B cell (primary cell): ENCODE data around the gene RPS6KL1. TPM values are rescaled to one million over a fixed set of nuclear protein-coding genes. Genes with fewer than 3 reads are reported as not detected.

Experiments used
- ATAC-seq: fragments of 200-7000 bp; cut with Tn5 transposase; one replicate; pipeline ENCODE4 v1.10.0; 2021; ENCODE audit warnings: low read depth, mild to moderate bottlenecking, moderate number of reproducible peaks, moderate library complexity
- CTCF ChIA-PET: fragments of 350-600 bp; sonication (Branson Sonifier 250); formaldehyde crosslinking; loops from one replicate; lab custom pipeline; 2021; ENCODE audit warnings: antibody characterized with exemption, inconsistent platforms; lab: Charles Lee
- POLR2A ChIA-PET: fragments of 350-600 bp; sonication (Branson Sonifier 250); formaldehyde crosslinking; loops from one replicate; lab custom pipeline; 2021; ENCODE audit warnings: antibody characterized with exemption; lab: Charles Lee
- DNase-seq: peaks from one replicate; pipeline ENCODE4 v3.0.0; 2013
- H2AFZ ChIP-seq: 2 replicates; pipeline ENCODE4 v1.6.1; 2012; ENCODE audit warnings: mild to moderate bottlenecking, low read depth, low read length; ENCODE audit not compliant: insufficient read depth, poor library complexity, severe bottlenecking
- H3K27ac ChIP-seq, 2 donors: 1 replicate in 1 of 2; 2 replicates in 1 of 2; pipeline ENCODE4 v1.5.1; 2012 to 2013; ENCODE audit warnings: low read length in 2 of 2, mild to moderate bottlenecking in 2 of 2, moderate library complexity in 1 of 2
- H3K27me3 ChIP-seq, 4 experiments: fragments of 200-600 bp in 1 of 4; sonication (generic) in 1 of 4; replicated peaks in 1 of 4; 1 replicate in 2 of 4; 2 replicates in 2 of 4; pipeline versions ENCODE4 v1.6.1 to v1.7.0; 2013 to 2016; ENCODE audit warnings: low read length in 3 of 4, mild to moderate bottlenecking in 2 of 4, mixed read lengths in 1 of 4, moderate library complexity in 1 of 4; ENCODE audit not compliant: insufficient read depth in 4 of 4, control insufficient read depth in 3 of 4; ENCODE audit errors: control extremely low read depth in 1 of 4
- H3K36me3 ChIP-seq, 2 experiments: replicated peaks in 1 of 2; 1 replicate in 1 of 2; 2 replicates in 1 of 2; pipeline versions ENCODE4 v1.6.1 to v1.7.1; 2013; ENCODE audit warnings: low read length in 1 of 2; ENCODE audit not compliant: insufficient read depth in 2 of 2, control insufficient read depth in 1 of 2; ENCODE audit errors: control extremely low read depth in 1 of 2, extremely low read depth in 1 of 2
- H3K4me1 ChIP-seq, 2 donors: fragments of 200-600 bp in 1 of 2; sonication (generic) in 1 of 2; 1 replicate in 1 of 2; 2 replicates in 1 of 2; pipeline versions ENCODE4 v1.5.1 to v1.6.1; 2013 to 2017; ENCODE audit warnings: low read length in 2 of 2; ENCODE audit not compliant: control insufficient read depth in 2 of 2, insufficient read depth in 2 of 2
- H3K4me2 ChIP-seq: replicated peaks from 2 replicates; pipeline ENCODE3; 2012; ENCODE audit warnings: mild to moderate bottlenecking, low read depth, low read length; ENCODE audit not compliant: poor library complexity, severe bottlenecking
- H3K4me3 ChIP-seq, 5 experiments: fragments of 200-600 bp in 1 of 5; sonication (generic) in 1 of 5; 1 replicate in 3 of 5; 2 replicates in 2 of 5; pipeline versions ENCODE4 v1.5.1 to v1.7.0; 2011 to 2016; ENCODE audit warnings: low read length in 4 of 5, mild to moderate bottlenecking in 4 of 5, low read depth in 2 of 5, control low read depth in 1 of 5, moderate library complexity in 1 of 5; ENCODE audit not compliant: insufficient read depth in 1 of 5; ENCODE audit errors: control extremely low read depth in 1 of 5, extremely low read depth in 1 of 5
- H3K79me2 ChIP-seq: fragments of 200-600 bp; sonication (generic); one replicate; pipeline ENCODE4 v1.6.0; 2016; ENCODE audit warnings: low read length; ENCODE audit not compliant: control insufficient read depth, insufficient read depth
- H3K9ac ChIP-seq: fragments of 200-600 bp; sonication (generic); 2 replicates; pipeline ENCODE4 v1.6.1; 2017; ENCODE audit warnings: mild to moderate bottlenecking, low read length, moderate library complexity
- H3K9me3 ChIP-seq, 3 donors: one replicate each; pipeline versions ENCODE4 v1.6.1 to v1.7.1; 2013; ENCODE audit warnings: low read length in 2 of 3; ENCODE audit not compliant: control insufficient read depth in 2 of 3, insufficient read depth in 1 of 3; ENCODE audit errors: control extremely low read depth in 1 of 3
- H4K20me1 ChIP-seq: 2 replicates; pipeline ENCODE4 v1.6.0; 2012; ENCODE audit warnings: mild to moderate bottlenecking, low read length; ENCODE audit not compliant: insufficient read depth, control insufficient read depth, poor library complexity, severe bottlenecking
- H3K27ac Mint-ChIP-seq: one replicate; pipeline ENCODE4 v1.8.0; 2021; ENCODE audit warnings: mixed read lengths
- H3K27me3 Mint-ChIP-seq: one replicate; pipeline ENCODE4 v1.8.0; 2021; ENCODE audit warnings: mixed read lengths
- H3K4me1 Mint-ChIP-seq: one replicate; pipeline ENCODE4 v1.8.0; 2021; ENCODE audit warnings: mixed read lengths
- H3K4me3 Mint-ChIP-seq: one replicate; pipeline ENCODE4 v1.8.0; 2021; ENCODE audit warnings: mixed read lengths
- H3K9me3 Mint-ChIP-seq: one replicate; pipeline ENCODE4 v1.8.0; 2022; ENCODE audit warnings: mixed read lengths; ENCODE audit not compliant: insufficient read depth
- CTCF ChIP-seq: fragments of 200-600 bp; IDR thresholded peaks from one replicate; pipeline ENCODE4 v1.8.0; 2022; ENCODE audit warnings: antibody characterized with exemption, mild to moderate bottlenecking
- EZH2 ChIP-seq: IDR thresholded peaks from 2 replicates; pipeline ENCODE4 v1.6.1; 2012; ENCODE audit warnings: borderline replicate concordance, low read depth, mild to moderate bottlenecking, moderate library complexity, low read length; ENCODE audit not compliant: insufficient read depth, poor library complexity, severe bottlenecking
- WGBS: methylation state at CpG from one replicate; pipeline ENCODE4 v1.1.5; 2013; ENCODE audit warnings: missing lambda C conversion rate; ENCODE audit not compliant: insufficient coverage; 5-methylcytosine and 5-hydroxymethylcytosine counted together
- intact Hi-C: fragments of 100-400 bp; cut with micrococcal nuclease; formaldehyde crosslinking; loops from one replicate; pipeline ENCODE4 v1.10.0; 2022
- polyA plus RNA-seq: library from polyadenylated mRNA; depleted of rRNA; stranded (reverse); fragments of >200 nt; gene quantifications from 2 replicates; pipeline ENCODE4 v1.2.3, GENCODE V29; 2012
- total RNA-seq, 2 donors: library from RNA; stranded (reverse); fragments of 120-200 nt in 1 of 2; gene quantifications; 1 replicate in 1 of 2; 2 replicates in 1 of 2; pipeline versions ENCODE4 v1.2.3 to v1.2.4, GENCODE V29; 2013 to 2022

RPS6KL1 gene
- total and polyA plus RNA-seq, 2 donors (not counting 1 experiment from before 2014, with no cell fraction given) = 3.4 to 4.4 TPM

- WGBS = 97% methylated on average over 3 of the region's 3 CpGs
- intact Hi-C loops = no loop called here
- no peak overlapping the region for H3K4me3 ChIP-seq
- no peaks in the 10 kb centered on the region for H3K9me3 Mint-ChIP-seq
- peaks cover 4% of the 10 kb centered on the region for H3K4me1 Mint-ChIP-seq
- TF ChIP-seq EZH2 = no peak
- no peak for TF ChIP-seq CTCF
- no peaks in the 10 kb centered on the region for H4K20me1 ChIP-seq
- H3K4me1 ChIP-seq = peaks cover 0 to 11% of the 10 kb centered on the region in 2 donors
- H3K27me3 Mint-ChIP-seq = no peaks in the 10 kb centered on the region
- ChIA-PET POLR2A (no interaction called here), CTCF (interaction anchor here (41.3 kb wide), 1 partner anchor 34 kb away, joined by 926 read pairs; no protein-coding TSS in a partner anchor)
- no peak overlapping the region for H3K27ac ChIP-seq
- no peaks in the 10 kb centered on the region for H3K36me3 ChIP-seq
- no peak overlapping the region for H3K4me2 ChIP-seq
- H3K4me3 Mint-ChIP-seq = no peak overlapping the region
- H3K9me3 ChIP-seq = no peaks in the 10 kb centered on the region
- no peaks in the 10 kb centered on the region for H3K79me2 ChIP-seq
- no peak overlapping the region for H2AFZ ChIP-seq
- no peak overlapping the region for H3K27ac Mint-ChIP-seq
- no peaks in the 10 kb centered on the region for H3K27me3 ChIP-seq
- ATAC-seq (no peak), DNase-seq (no peak)
- no peak overlapping the region for H3K9ac ChIP-seq
These were observed 56.2 kb downstream of the RPS6KL1 start for GRCh38 chr14:74866708-74867389.

GRCh38 chr14:74865156-74865555 lies 57.9 kb downstream of the RPS6KL1 start:
- no CpG with 5 or more reads among the region's 5 CpGs for WGBS
- ChIA-PET CTCF (interaction anchor here (0.9 to 41.3 kb wide), 4 partner anchors 12 to 256 kb away, joined by 3 to 926 read pairs (median 138); partner anchors contain the start of genes DLST and PROX2), POLR2A (no interaction called here)
- intact Hi-C loops = no loop called here
- peaks cover 7% of the 10 kb centered on the region for H3K4me1 Mint-ChIP-seq
- Histone ChIP-seq H3K27me3 (no peaks in the 10 kb centered on the region), H3K27ac (no peak overlapping the region), H2AFZ (no peak overlapping the region), H3K36me3 (no peaks in the 10 kb centered on the region), H3K4me1 (peaks cover 0 to 17% of the 10 kb centered on the region in 2 donors), H3K9me3 (no peaks in the 10 kb centered on the region), H3K9ac (no peak overlapping the region), H3K4me2 (no peak overlapping the region), H4K20me1 (no peaks in the 10 kb centered on the region), H3K4me3 (no peak overlapping the region), H3K79me2 (no peaks in the 10 kb centered on the region)
- H3K27me3 Mint-ChIP-seq = no peaks in the 10 kb centered on the region
- H3K27ac Mint-ChIP-seq = no peak overlapping the region
- H3K9me3 Mint-ChIP-seq = no peaks in the 10 kb centered on the region
- no peak for TF ChIP-seq EZH2
- TF ChIP-seq CTCF = no peak
- H3K4me3 Mint-ChIP-seq = no peak overlapping the region
- no peak for ATAC-seq
- DNase-seq = no peak
